GM21786 (cell line): ENCODE measurements around the gene ZNF317.
A peak's percentile ranks its signal among the peaks of the same experiment; 100 is the strongest.

Experiments
- ATAC-seq: cut with Tn5 transposase; IDR thresholded peaks from one replicate; pipeline ENCODE4 v1.9.1; 2021; ENCODE audit not compliant: unreplicated experiment

ZNF317 gene

GRCh38 chr19:9140159-9140874 is at the start of gene ZNF317:
TSS of gene ZNF317 (plus strand) at chr19:9140397. CDS start at chr19:9156017, 15,620 bp downstream.
- peak; percentile 88 for ATAC-seq

- no peak for ATAC-seq
Observed at GRCh38 chr19:9107375-9107774, 32.8 kb upstream of the ZNF317 start, which contains the start of gene OR7G2. TSS of gene OR7G2 (minus strand) at chr19:9107475. CDS start at chr19:9103243, 4,232 bp downstream.

GRCh38 chr19:9109959-9110358 is 30.2 kb upstream of the ZNF317 start:
- no peak for ATAC-seq

- no peak for ATAC-seq
Observed at GRCh38 chr19:9115307-9115813, 24.8 kb upstream of the ZNF317 start, which contains the start of gene OR7G1. TSS of gene OR7G1 (minus strand) at chr19:9115763. CDS start at chr19:9115763, 0 bp downstream.

GRCh38 chr19:9116547-9116946 is 23.6 kb upstream of the ZNF317 start:
- no peak for ATAC-seq

GRCh38 chr19:9126900-9127405 is 13.2 kb upstream of the ZNF317 start, which contains the start of gene OR7G3:
TSS of gene OR7G3 (minus strand) at chr19:9126950. CDS start at chr19:9126950, 0 bp downstream.
- ATAC-seq = no peak

- ATAC-seq = no peak
Observed at GRCh38 chr19:9128171-9128570, 12.0 kb upstream of the ZNF317 start.

GRCh38 chr19:9130965-9131364 is 9.2 kb upstream of the ZNF317 start:
- ATAC-seq = no peak

- ATAC-seq = no peak
Observed at GRCh38 chr19:9132422-9132821, 7.8 kb upstream of the ZNF317 start.

GRCh38 chr19:9139609-9140158 is 513 bp upstream of the ZNF317 start:
- no peak for ATAC-seq

GRCh38 chr19:9144920-9145319 is 4.7 kb downstream of the ZNF317 start:
- ATAC-seq = no peak

GRCh38 chr19:9146882-9147281 is 6.7 kb downstream of the ZNF317 start:
- ATAC-seq = no peak

- ATAC-seq = no peak
Observed at GRCh38 chr19:9148697-9149096, 8.5 kb downstream of the ZNF317 start.

GRCh38 chr19:9149997-9150396 is 9.8 kb downstream of the ZNF317 start:
- no peak for ATAC-seq

- no peak for ATAC-seq
Observed at GRCh38 chr19:9150650-9151049, 10.5 kb downstream of the ZNF317 start.

GRCh38 chr19:9151367-9151766 is 11.2 kb downstream of the ZNF317 start:
- no peak for ATAC-seq

- no peak for ATAC-seq
Observed at GRCh38 chr19:9155591-9155990, 15.4 kb downstream of the ZNF317 start.

GRCh38 chr19:9156304-9156703 is 16.1 kb downstream of the ZNF317 start:
- ATAC-seq = no peak

GRCh38 chr19:9159891-9160290 is 19.7 kb downstream of the ZNF317 start:
- ATAC-seq = no peak

- no peak for ATAC-seq
Observed at GRCh38 chr19:9161427-9161826, 21.2 kb downstream of the ZNF317 start.

GRCh38 chr19:9165261-9165660 is 25.1 kb downstream of the ZNF317 start:
- ATAC-seq = no peak

- no peak for ATAC-seq
Observed at GRCh38 chr19:9166846-9167245, 26.6 kb downstream of the ZNF317 start.
